Measurements from ENCODE around the gene C1QTNF6. TPM values are rescaled to one million over a fixed set of nuclear protein-coding genes. Genes with fewer than 3 reads are reported as not detected.

The C1QTNF6 gene
- total and polyA plus RNA-seq, 2 donors (not counting 3 experiments of a cell fraction or from before 2014, with no cell fraction given), result 20.2 to 27.6 TPM

DNA sequence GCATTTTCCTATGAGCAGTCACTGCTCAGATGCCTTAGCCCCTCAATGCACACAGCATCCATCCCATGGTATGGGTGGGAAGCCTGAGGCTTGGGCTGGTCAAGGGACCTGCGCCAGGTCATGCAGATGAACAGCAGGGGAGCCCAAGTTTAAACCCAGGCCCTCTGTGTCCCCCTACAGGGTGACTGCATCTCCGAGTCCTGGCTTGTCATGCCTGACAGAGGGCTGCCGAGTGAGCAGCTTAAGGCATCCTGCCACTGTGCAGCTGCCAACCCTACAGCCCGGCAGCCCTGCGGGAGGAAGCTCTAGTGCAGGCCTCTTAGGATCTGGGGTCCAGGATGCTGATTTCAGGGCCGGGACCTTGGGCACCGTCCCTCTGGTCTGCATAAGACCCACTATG, 48.3 kb downstream of the C1QTNF6 start:
- no peaks in the 10 kb centered on the region for H3K27me3 ChIP-seq (ENCODE audit: control insufficient read depth in 2 of 2, insufficient read depth in 2 of 2, low read length in 2 of 2)
- no peak overlapping the region for H2AFZ ChIP-seq (ENCODE audit: low read depth, low read length)
- no peak overlapping the region for H3K9ac ChIP-seq (replicated peaks; ENCODE audit: extremely low read depth, insufficient read depth, low read length)
- H3K9me3 ChIP-seq (replicated peaks; ENCODE audit: control insufficient read depth, insufficient read depth, low read length), result no peaks in the 10 kb centered on the region
- no peaks in the 10 kb centered on the region for H3K36me3 ChIP-seq (ENCODE audit: control insufficient read depth in 2 of 2, extremely low read depth in 1 of 2, insufficient read depth in 2 of 2, low read length in 2 of 2)
- H3K4me3 ChIP-seq (replicated peaks in 1 of 3; ENCODE audit: insufficient read depth in 1 of 3, low read depth in 1 of 3, low read length in 3 of 3), result no peak overlapping the region
- ChIA-PET CTCF (no interaction called here), POLR2A (no interaction called here)
- H3K4me1 ChIP-seq (ENCODE audit: control insufficient read depth, extremely low read depth, insufficient read depth, low read length), result no peaks in the 10 kb centered on the region
- H3K4me2 ChIP-seq (ENCODE audit: insufficient read depth, low read length), result no peak overlapping the region
- BruUV-seq (replicated peaks), result no TSS peak
- intact Hi-C loops (cut with micrococcal nuclease) (no loop called here), dilution Hi-C loops (cut with MboI; ENCODE audit: extremely low pct_ligation_motif_present, low sequenced_read_pairs) (no loop called here)
- H3K9me1 ChIP-seq (replicated peaks; ENCODE audit: control insufficient read depth, extremely low read depth, insufficient read depth, low read length), result no peaks in the 10 kb centered on the region
- TF ChIP-seq MYC (IDR thresholded peaks at IDR 0.05; ENCODE audit: low read depth, low read length) (no peak), JUN (IDR thresholded peaks at IDR 0.05; ENCODE audit: borderline replicate concordance, insufficient read depth, insufficient read length, low read depth) (no peak), POLR2AphosphoS5 (IDR thresholded peaks at IDR 0.05; ENCODE audit: insufficient read depth, low read depth, low read length) (no peak), POLR2A (IDR thresholded peaks at IDR 0.05; ENCODE audit: low read depth, low read length) (no peak), GATA2 (IDR thresholded peaks at IDR 0.05; ENCODE audit: insufficient read depth, insufficient read length, low read depth, low read length) (no peak), CTCF (IDR thresholded peaks at IDR 0.05; ENCODE audit: extremely low read depth in 1 of 2, insufficient read depth in 1 of 2, low read depth in 1 of 2, low read length in 2 of 2) (no peak), FOS (IDR thresholded peaks at IDR 0.05; ENCODE audit: borderline replicate concordance, insufficient read depth, low read length) (no peak), EZH2 (IDR thresholded peaks at IDR 0.05; ENCODE audit: borderline replicate concordance, low read depth, low read length, severe bottlenecking) (no peak)
- TF ChIP-seq, protein P1, sequence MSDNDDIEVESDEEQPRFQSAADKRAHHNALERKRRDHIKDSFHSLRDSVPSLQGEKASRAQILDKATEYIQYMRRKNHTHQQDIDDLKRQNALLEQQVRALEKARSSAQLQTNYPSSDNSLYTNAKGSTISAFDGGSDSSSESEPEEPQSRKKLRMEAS (IDR thresholded peaks at IDR 0.05; ENCODE audit: insufficient read depth, insufficient read length), result no peak
- no peaks in the 10 kb centered on the region for H4K20me1 ChIP-seq (replicated peaks; ENCODE audit: control insufficient read depth, extremely low read depth, insufficient read depth, low read length)
- no peak overlapping the region for H3K27ac ChIP-seq (ENCODE audit: insufficient read depth, low read depth, low read length)
- FAIRE-seq (no peak), DNase-seq (ENCODE audit: low read depth, low spot score) (no peak)
- H3K79me2 ChIP-seq (ENCODE audit: control insufficient read depth, insufficient read depth, low read length), result no peaks in the 10 kb centered on the region

All from endothelial cell of umbilical vein (primary cell).